K562 (cell line): ENCODE results near the gene ACTN1. TPM values are rescaled to one million over a fixed set of nuclear protein-coding genes. Genes with fewer than 3 reads are reported as not detected.

Experiments used
- ELK3 ChIP-seq: fragments of 450-650 bp; formaldehyde crosslinking; IDR thresholded peaks from 2 replicates; pipeline ENCODE4 v1.4.0; 2020; ENCODE audit warnings: mild to moderate bottlenecking
- FOXA1 ChIP-seq: fragments of 450-650 bp; IDR thresholded peaks from 2 replicates; pipeline ENCODE4 v1.6.1; 2016; ENCODE audit warnings: mild to moderate bottlenecking, borderline replicate concordance
- NR2F6 ChIP-seq: fragments of 450-650 bp; formaldehyde crosslinking; IDR thresholded peaks from 2 replicates; pipeline ENCODE4 v1.4.0; 2020; ENCODE audit warnings: mild to moderate bottlenecking
- SLC30A9 ChIP-seq: fragments of 250-450 bp; sonication (Bioruptor Pico); IDR thresholded peaks from 2 replicates; pipeline ENCODE4 v1.8.0; 2022; ENCODE audit warnings: mild to moderate bottlenecking, moderate library complexity
- WHSC1 ChIP-seq: IDR thresholded peaks from one replicate; pipeline ENCODE4 v1.6.1; 2012; ENCODE audit warnings: low read length, control low read depth, inconsistent platforms
- ZNF280B ChIP-seq: fragments of 250-450 bp; sonication (Bioruptor Pico); IDR thresholded peaks from 2 replicates; pipeline ENCODE4 v1.5.1; 2021; ENCODE audit warnings: mild to moderate bottlenecking
- polyA plus RNA-seq, 8 experiments: library from polyadenylated mRNA; depleted of rRNA in 4 of 8; stranded (reverse) in 5 of 8; unstranded in 3 of 8; fragments of >200 nt; fragmentation: Nextera tagmentation in 2 of 8; fragmentation: Illumina TruSeq in 1 of 8; extraction: Ambion mirVana in 2 of 8; extraction: Trizol in 1 of 8; gene quantifications; 2 replicates each; pipeline versions ENCODE4 v1.2.1 to v1.2.3, GENCODE V29; 2011 to 2014; ENCODE audit warnings: inconsistent platforms in 1 of 8, missing spikeins in 1 of 8
- total RNA-seq, 7 experiments: library from RNA; depleted of rRNA in 6 of 7; stranded (reverse); fragments of >200 nt in 6 of 7; fragmentation: Illumina TruSeq in 2 of 7; extraction: Trizol in 2 of 7; gene quantifications; 2 replicates each; pipeline versions ENCODE4 v1.2.1 to v1.2.3, GENCODE V29; 2011 to 2021; ENCODE audit warnings: low replicate concordance in 1 of 7
- TF ChIP-seq, protein P1 (sequence below): fragments of 450-650 bp; formaldehyde crosslinking; IDR thresholded peaks from 2 replicates; pipeline ENCODE4 v1.4.0; 2022; ENCODE audit warnings: missing genetic modification characterization
- TF ChIP-seq, protein P2 (sequence below): fragments of 150-350 bp; IDR thresholded peaks from 2 replicates; pipeline ENCODE4 v1.6.1; 2014; ENCODE audit warnings: low read depth, mild to moderate bottlenecking, low read length, borderline replicate concordance

The ACTN1 gene
- total and polyA plus RNA-seq, 9 of the 15 experiments (the other 6 are each of a cell fraction or from before 2014, with no cell fraction given), result 2.2 to 67.7 (median 34.5) TPM

GRCh38 chr14:68944162-68944561, 34.9 kb downstream of the ACTN1 start (continued):
- TF ChIP-seq, protein P1, sequence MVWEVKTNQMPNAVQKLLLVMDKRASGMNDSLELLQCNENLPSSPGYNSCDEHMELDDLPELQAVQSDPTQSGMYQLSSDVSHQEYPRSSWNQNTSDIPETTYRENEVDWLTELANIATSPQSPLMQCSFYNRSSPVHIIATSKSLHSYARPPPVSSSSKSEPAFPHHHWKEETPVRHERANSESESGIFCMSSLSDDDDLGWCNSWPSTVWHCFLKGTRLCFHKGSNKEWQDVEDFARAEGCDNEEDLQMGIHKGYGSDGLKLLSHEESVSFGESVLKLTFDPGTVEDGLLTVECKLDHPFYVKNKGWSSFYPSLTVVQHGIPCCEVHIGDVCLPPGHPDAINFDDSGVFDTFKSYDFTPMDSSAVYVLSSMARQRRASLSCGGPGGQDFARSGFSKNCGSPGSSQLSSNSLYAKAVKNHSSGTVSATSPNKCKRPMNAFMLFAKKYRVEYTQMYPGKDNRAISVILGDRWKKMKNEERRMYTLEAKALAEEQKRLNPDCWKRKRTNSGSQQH (CRISPR knock-in tag), result no peak
- no peak for TF ChIP-seq WHSC1
- TF ChIP-seq ZNF280B (CRISPR knock-in tag), result no peak
- no peak for TF ChIP-seq FOXA1
- TF ChIP-seq, protein P2, sequence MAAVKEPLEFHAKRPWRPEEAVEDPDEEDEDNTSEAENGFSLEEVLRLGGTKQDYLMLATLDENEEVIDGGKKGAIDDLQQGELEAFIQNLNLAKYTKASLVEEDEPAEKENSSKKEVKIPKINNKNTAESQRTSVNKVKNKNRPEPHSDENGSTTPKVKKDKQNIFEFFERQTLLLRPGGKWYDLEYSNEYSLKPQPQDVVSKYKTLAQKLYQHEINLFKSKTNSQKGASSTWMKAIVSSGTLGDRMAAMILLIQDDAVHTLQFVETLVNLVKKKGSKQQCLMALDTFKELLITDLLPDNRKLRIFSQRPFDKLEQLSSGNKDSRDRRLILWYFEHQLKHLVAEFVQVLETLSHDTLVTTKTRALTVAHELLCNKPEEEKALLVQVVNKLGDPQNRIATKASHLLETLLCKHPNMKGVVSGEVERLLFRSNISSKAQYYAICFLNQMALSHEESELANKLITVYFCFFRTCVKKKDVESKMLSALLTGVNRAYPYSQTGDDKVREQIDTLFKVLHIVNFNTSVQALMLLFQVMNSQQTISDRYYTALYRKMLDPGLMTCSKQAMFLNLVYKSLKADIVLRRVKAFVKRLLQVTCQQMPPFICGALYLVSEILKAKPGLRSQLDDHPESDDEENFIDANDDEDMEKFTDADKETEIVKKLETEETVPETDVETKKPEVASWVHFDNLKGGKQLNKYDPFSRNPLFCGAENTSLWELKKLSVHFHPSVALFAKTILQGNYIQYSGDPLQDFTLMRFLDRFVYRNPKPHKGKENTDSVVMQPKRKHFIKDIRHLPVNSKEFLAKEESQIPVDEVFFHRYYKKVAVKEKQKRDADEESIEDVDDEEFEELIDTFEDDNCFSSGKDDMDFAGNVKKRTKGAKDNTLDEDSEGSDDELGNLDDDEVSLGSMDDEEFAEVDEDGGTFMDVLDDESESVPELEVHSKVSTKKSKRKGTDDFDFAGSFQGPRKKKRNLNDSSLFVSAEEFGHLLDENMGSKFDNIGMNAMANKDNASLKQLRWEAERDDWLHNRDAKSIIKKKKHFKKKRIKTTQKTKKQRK, result no peak
- TF ChIP-seq NR2F6 (CRISPR knock-in tag), result no peak
- no peak for TF ChIP-seq SLC30A9 (CRISPR knock-in tag)
- no peak for TF ChIP-seq ELK3
